Vagina (tissue), 2 donors: ENCODE results near the gene DUSP3. TPM values are rescaled to one million over a fixed set of nuclear protein-coding genes. Genes with fewer than 3 reads are reported as not detected.

ENCODE experiments used
- DNase-seq, 2 donors: peaks; one replicate each; pipeline ENCODE4 v3.0.0-alpha.2; 2017; ENCODE audit errors: extremely low spot score in 2 of 2
- H3K27ac ChIP-seq: fragments of 200-600 bp; sonication (generic); one replicate; pipeline ENCODE4 v1.5.1; 2019
- H3K27me3 ChIP-seq: fragments of 200-600 bp; sonication (generic); one replicate; pipeline ENCODE4 v1.5.1; 2019
- H3K36me3 ChIP-seq, 2 donors: fragments of 200-600 bp; sonication (generic); one replicate each; pipeline ENCODE4 v1.5.1; 2017 to 2019
- H3K4me1 ChIP-seq: fragments of 200-600 bp; sonication (generic); one replicate; pipeline ENCODE4 v1.5.1; 2019
- H3K4me3 ChIP-seq, 2 donors: fragments of 200-600 bp; sonication (generic); 1 replicate in 1 of 2; 2 replicates in 1 of 2; pipeline ENCODE4 v1.5.1; 2016 to 2019
- H3K9me3 ChIP-seq: fragments of 200-600 bp; sonication (generic); one replicate; pipeline ENCODE4 v1.5.1; 2019
- POLR2A ChIP-seq, 2 donors: fragments of 450-650 bp; IDR thresholded peaks; one replicate each; pipeline ENCODE4 v1.6.1; 2017; ENCODE audit warnings: antibody characterized with exemption in 2 of 2, mild to moderate bottlenecking in 2 of 2, moderate library complexity in 2 of 2
- POLR2AphosphoS5 ChIP-seq, 2 donors: sonication (generic); formaldehyde crosslinking; IDR thresholded peaks; one replicate each; pipeline ENCODE4 v1.9.0; 2017; ENCODE audit warnings: antibody characterized with exemption in 2 of 2, mild to moderate bottlenecking in 2 of 2, low read depth in 1 of 2; ENCODE audit not compliant: insufficient read depth in 1 of 2
- intact Hi-C: fragments of 100-400 bp; cut with DNase I; formaldehyde crosslinking; loops from one replicate; pipeline ENCODE4 v1.15.1; 2023
- total RNA-seq: library from RNA; depleted of rRNA; stranded (reverse); fragments of >200 nt; gene quantifications from one replicate; pipeline ENCODE4 v1.2.3, GENCODE V29; 2016
- TF ChIP-seq, protein P1 (sequence below), 3 experiments: fragments of 450-650 bp in 2 of 3; fragments of 200-600 bp in 1 of 3; sonication (generic) in 1 of 3; IDR thresholded peaks; one replicate each; pipeline ENCODE4 v1.5.1; 2017 to 2019; ENCODE audit warnings: antibody characterized with exemption in 3 of 3, mild to moderate bottlenecking in 2 of 3, moderate library complexity in 2 of 3

DUSP3 gene
- total RNA-seq, 1 donor from 2014 or later: 43.5 TPM

DNA sequence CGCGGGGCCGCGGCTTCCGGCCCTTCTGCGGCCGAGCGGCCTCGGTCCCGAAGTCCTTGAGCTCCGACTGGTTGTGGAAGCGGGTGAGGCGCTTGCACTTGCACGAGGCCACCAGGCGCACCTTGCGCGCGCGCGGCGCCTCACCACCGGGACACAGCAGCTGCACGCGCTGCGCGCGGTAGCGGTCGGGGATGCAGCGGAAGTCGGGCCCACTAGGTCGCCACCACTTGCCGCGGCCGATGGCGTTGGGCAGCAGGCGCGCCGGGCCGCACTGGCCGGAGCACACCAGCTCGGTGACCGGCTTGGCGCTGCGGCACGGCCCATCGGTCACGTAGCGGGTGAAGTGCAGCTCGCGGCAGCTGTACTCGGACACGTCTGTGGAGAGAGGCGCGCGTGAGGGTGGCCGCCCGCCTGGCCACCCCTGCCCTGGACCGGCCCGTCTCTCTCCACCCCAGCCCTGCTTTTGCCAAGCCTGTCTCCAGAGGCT, 23.3 kb downstream of the DUSP3 start:
- H3K27me3 ChIP-seq: no peaks in the 10 kb centered on the region
- no peak overlapping the region for H3K27ac ChIP-seq
- TF ChIP-seq, protein P1, sequence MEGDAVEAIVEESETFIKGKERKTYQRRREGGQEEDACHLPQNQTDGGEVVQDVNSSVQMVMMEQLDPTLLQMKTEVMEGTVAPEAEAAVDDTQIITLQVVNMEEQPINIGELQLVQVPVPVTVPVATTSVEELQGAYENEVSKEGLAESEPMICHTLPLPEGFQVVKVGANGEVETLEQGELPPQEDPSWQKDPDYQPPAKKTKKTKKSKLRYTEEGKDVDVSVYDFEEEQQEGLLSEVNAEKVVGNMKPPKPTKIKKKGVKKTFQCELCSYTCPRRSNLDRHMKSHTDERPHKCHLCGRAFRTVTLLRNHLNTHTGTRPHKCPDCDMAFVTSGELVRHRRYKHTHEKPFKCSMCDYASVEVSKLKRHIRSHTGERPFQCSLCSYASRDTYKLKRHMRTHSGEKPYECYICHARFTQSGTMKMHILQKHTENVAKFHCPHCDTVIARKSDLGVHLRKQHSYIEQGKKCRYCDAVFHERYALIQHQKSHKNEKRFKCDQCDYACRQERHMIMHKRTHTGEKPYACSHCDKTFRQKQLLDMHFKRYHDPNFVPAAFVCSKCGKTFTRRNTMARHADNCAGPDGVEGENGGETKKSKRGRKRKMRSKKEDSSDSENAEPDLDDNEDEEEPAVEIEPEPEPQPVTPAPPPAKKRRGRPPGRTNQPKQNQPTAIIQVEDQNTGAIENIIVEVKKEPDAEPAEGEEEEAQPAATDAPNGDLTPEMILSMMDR (IDR thresholded peaks at IDR 0.05): no peak
- no peak for TF ChIP-seq POLR2AphosphoS5 (IDR thresholded peaks at IDR 0.05; ENCODE audit: insufficient read depth in 1 of 2, low read depth in 1 of 2)
- no peak for TF ChIP-seq POLR2A (IDR thresholded peaks at IDR 0.05)
- intact Hi-C loops: no loop called here
- H3K4me1 ChIP-seq: peaks cover 12% of the 10 kb centered on the region
- H3K9me3 ChIP-seq: no peaks in the 10 kb centered on the region
- no peak overlapping the region for H3K4me3 ChIP-seq
- no peaks in the 10 kb centered on the region for H3K36me3 ChIP-seq
- no peak for DNase-seq

DNA sequence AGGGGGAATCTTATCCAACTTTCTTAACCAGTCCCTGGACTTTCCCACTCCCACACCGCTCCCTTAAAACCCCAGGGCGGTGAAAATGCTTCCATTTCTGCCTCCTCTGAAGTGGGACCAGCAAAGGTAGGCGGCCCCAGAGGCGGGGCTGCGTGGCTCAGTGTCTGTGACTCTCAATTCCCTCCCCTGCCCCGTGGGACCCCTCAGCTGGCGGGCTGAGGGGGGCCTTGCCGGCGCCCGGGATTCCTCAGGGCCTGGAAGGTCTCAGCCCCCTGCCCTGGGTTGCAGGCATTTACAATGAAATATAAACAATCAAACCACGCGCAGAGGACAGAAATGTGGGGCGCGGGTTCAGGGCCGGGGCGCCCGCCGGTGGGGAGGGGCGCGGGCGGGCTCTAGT, 23.8 kb downstream of the DUSP3 start:
- no peak overlapping the region for H3K4me3 ChIP-seq
- H3K27me3 ChIP-seq: no peaks in the 10 kb centered on the region
- H3K36me3 ChIP-seq: no peaks in the 10 kb centered on the region
- intact Hi-C loops: no loop called here
- peaks cover 12% of the 10 kb centered on the region for H3K4me1 ChIP-seq
- no peak for DNase-seq
- H3K9me3 ChIP-seq: no peaks in the 10 kb centered on the region
- no peak for TF ChIP-seq POLR2A (IDR thresholded peaks at IDR 0.05)
- TF ChIP-seq, protein P1 (IDR thresholded peaks at IDR 0.05): no peak
- TF ChIP-seq POLR2AphosphoS5 (IDR thresholded peaks at IDR 0.05; ENCODE audit: insufficient read depth in 1 of 2, low read depth in 1 of 2): no peak
- no peak overlapping the region for H3K27ac ChIP-seq

DNA sequence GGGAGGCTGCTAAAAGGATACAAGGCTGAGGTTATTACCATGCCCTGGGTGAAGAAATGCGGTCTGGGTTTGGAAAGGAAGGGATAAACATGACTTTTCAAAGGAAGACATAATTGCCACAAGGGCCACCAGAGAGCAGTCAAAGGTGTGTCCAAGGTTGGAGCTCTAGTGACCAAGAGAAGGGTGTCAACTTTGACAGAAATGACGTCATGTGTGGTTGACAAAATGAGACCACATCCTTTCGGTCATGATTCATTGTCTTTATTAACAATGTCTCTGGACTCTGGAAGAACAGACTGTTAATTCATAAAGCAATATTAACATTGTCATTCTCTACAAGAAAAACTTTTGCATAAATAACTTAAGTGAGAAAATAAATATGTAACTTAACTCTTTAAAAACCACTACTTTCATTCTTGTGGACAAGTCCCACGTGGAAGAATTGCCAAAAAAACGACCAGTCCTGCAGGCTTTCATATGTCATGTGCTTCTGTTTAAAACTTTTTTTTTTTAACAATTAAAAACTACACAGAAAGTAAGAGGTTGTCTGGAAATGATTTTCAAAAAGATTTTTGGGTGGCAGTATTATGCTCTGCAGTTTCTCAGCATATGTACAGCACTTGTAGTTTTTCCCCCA, 25.2 kb downstream of the DUSP3 start:
- Histone ChIP-seq H3K4me1 (peaks cover 12% of the 10 kb centered on the region), H3K36me3 (no peaks in the 10 kb centered on the region), H3K9me3 (no peaks in the 10 kb centered on the region), H3K27me3 (no peaks in the 10 kb centered on the region), H3K4me3 (no peak overlapping the region), H3K27ac (no peak overlapping the region)
- DNase-seq: no peak
- TF ChIP-seq POLR2A (IDR thresholded peaks at IDR 0.05) (no peak), POLR2AphosphoS5 (IDR thresholded peaks at IDR 0.05; ENCODE audit: insufficient read depth in 1 of 2, low read depth in 1 of 2) (no peak)
- intact Hi-C loops: no loop called here

DNA sequence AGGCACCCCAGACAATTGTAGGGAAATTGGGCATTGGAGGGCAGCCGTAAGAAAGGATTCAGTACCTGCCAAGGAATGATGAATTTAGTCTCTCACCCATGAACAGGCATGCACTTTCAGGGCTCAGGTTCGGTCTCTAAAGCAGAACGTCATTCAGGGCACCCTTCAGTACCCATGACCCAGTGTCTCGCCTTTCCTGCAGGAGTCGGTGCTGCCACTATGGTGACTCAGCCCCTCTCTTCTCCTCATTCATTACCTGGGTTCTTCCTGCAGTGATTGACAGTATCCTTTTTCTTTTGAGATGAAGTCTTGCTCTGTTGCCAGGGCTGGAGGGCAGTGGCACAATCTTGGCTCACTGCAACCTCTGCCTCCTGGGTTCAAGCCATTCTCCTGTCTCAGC, 28.6 kb downstream of the DUSP3 start:
- no peak for TF ChIP-seq POLR2A (IDR thresholded peaks at IDR 0.05)
- TF ChIP-seq POLR2AphosphoS5 (IDR thresholded peaks at IDR 0.05; ENCODE audit: insufficient read depth in 1 of 2, low read depth in 1 of 2): no peak
- TF ChIP-seq, protein P1 (IDR thresholded peaks at IDR 0.05): no peak
- Histone ChIP-seq H3K9me3 (no peaks in the 10 kb centered on the region), H3K4me3 (no peak overlapping the region), H3K36me3 (no peaks in the 10 kb centered on the region), H3K27me3 (no peaks in the 10 kb centered on the region), H3K27ac (no peak overlapping the region), H3K4me1 (peaks cover 7% of the 10 kb centered on the region)
- DNase-seq: no peak
- intact Hi-C loops: no loop called here

DNA sequence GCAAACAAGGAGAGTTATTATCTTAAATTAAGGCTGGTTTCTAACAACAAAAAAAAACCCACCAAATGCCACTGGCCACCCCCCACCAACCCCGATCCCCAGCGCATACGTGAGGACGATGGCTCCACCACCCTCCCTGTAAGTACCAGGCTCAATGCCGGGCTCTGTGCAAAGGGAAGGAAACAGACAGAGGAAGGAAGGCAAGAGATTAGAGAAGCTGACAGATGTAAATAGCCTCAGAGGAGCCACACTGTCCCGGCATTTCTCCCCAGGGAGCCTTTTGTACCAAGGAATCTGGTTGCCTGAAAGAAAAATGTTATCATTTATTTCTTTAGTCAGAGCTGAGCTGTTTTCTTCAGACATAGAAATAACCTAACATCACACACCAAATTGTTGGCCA, 33.2 kb downstream of the DUSP3 start:
- no peaks in the 10 kb centered on the region for H3K36me3 ChIP-seq
- H3K9me3 ChIP-seq: no peaks in the 10 kb centered on the region
- no peaks in the 10 kb centered on the region for H3K4me1 ChIP-seq
- intact Hi-C loops: no loop called here
- no peaks in the 10 kb centered on the region for H3K27me3 ChIP-seq
- TF ChIP-seq POLR2AphosphoS5 (IDR thresholded peaks at IDR 0.05; ENCODE audit: insufficient read depth in 1 of 2, low read depth in 1 of 2) (no peak), POLR2A (IDR thresholded peaks at IDR 0.05) (no peak)
- TF ChIP-seq, protein P1 (IDR thresholded peaks at IDR 0.05): no peak
- no peak overlapping the region for H3K27ac ChIP-seq
- H3K4me3 ChIP-seq: no peak overlapping the region
- no peak for DNase-seq
